H1 (cell line): Measurements from ENCODE around the gene CAMK2B. TPM values are rescaled to one million over a fixed set of nuclear protein-coding genes. Genes with fewer than 3 reads are reported as not detected.

ENCODE experiments used
- BACH1 ChIP-seq: IDR thresholded peaks from 2 replicates; pipeline ENCODE4 v1.6.1; 2012; ENCODE audit warnings: low read length, improper control_type of control experiment
- CHD2 ChIP-seq: IDR thresholded peaks from 2 replicates; pipeline ENCODE4 v1.6.1; 2012; ENCODE audit warnings: low read length, improper control_type of control experiment
- CHD7 ChIP-seq: fragments of 300-600 bp; sonication (generic); IDR thresholded peaks from 2 replicates; pipeline ENCODE4 v1.7.1; 2012; ENCODE audit warnings: low read length, moderate library complexity, mild to moderate bottlenecking, inconsistent platforms; ENCODE audit not compliant: insufficient replicate concordance
- EGR1 ChIP-seq: IDR thresholded peaks from 2 replicates; pipeline ENCODE4 v1.6.1; 2011; ENCODE audit warnings: low read depth, low read length, borderline replicate concordance
- GABPA ChIP-seq: IDR thresholded peaks from 2 replicates; pipeline ENCODE4 v1.6.1; 2011; ENCODE audit warnings: mild to moderate bottlenecking, low read length, moderate library complexity, borderline replicate concordance; ENCODE audit not compliant: insufficient read depth
- MAFK ChIP-seq: IDR thresholded peaks from 2 replicates; pipeline ENCODE4 v1.6.1; 2012; ENCODE audit warnings: low read depth, mild to moderate bottlenecking, improper control_type of control experiment, low read length
- POLR2A ChIP-seq, 2 experiments: IDR thresholded peaks; 1 replicate in 1 of 2; 2 replicates in 1 of 2; pipeline ENCODE4 v1.6.1; 2011; ENCODE audit warnings: low read depth in 2 of 2, low read length in 2 of 2, mild to moderate bottlenecking in 2 of 2; ENCODE audit errors: control extremely low read depth in 1 of 2
- RBBP5 ChIP-seq: IDR thresholded peaks from 2 replicates; pipeline ENCODE4 v1.7.1; 2012; ENCODE audit warnings: low read depth, mild to moderate bottlenecking, inconsistent platforms, low read length, moderate library complexity, borderline replicate concordance
- YY1 ChIP-seq: IDR thresholded peaks from 2 replicates; pipeline ENCODE4 v1.6.1; 2011; ENCODE audit warnings: low read depth, mild to moderate bottlenecking, low read length
- polyA plus RNA-seq, 7 experiments: library from polyadenylated mRNA; depleted of rRNA in 3 of 7; stranded (reverse) in 5 of 7; unstranded in 2 of 7; fragments of >200 nt in 5 of 7; fragments of 200-250 nt in 2 of 7; gene quantifications; 1 replicate in 5 of 7; 2 replicates in 1 of 7; 4 replicates in 1 of 7; pipeline versions ENCODE4 v1.2.1 to v1.2.3, GENCODE V29; 2011 to 2013; ENCODE audit warnings: missing spikeins in 2 of 7, mixed read lengths in 2 of 7
- total RNA-seq: library from RNA; stranded (reverse); fragmentation: NEBNext Ultra II Directional; extraction: Animal tissue kit (Norgen Biotek cat#: 25700); gene quantifications from 2 replicates; pipeline ENCODE4 v1.2.1, GENCODE V29; 2021
- TF ChIP-seq, protein P1 (sequence below): IDR thresholded peaks from 2 replicates; pipeline ENCODE4 v1.6.1; 2011; ENCODE audit warnings: low read length, improper control_type of control experiment

Gene CAMK2B
- total and polyA plus RNA-seq, 2 of the 8 experiments (the other 6 are each of a cell fraction or from before 2014, with no cell fraction given), result 0.05 to 0.15 TPM

- TF ChIP-seq CHD7 (no peak), CHD2 (no peak), GABPA (no peak; the same call in 1 of the 2 replicates), EGR1 (no peak), POLR2A (IDR thresholded peaks at IDR 0.05; ENCODE audit: control extremely low read depth in 1 of 2, low read depth in 2 of 2, low read length in 2 of 2) (no peak), RBBP5 (peak; percentile 72; the same call in 1 of the 2 replicates), BACH1 (no peak), MAFK (no peak), YY1 (no peak)
- TF ChIP-seq, protein P1, sequence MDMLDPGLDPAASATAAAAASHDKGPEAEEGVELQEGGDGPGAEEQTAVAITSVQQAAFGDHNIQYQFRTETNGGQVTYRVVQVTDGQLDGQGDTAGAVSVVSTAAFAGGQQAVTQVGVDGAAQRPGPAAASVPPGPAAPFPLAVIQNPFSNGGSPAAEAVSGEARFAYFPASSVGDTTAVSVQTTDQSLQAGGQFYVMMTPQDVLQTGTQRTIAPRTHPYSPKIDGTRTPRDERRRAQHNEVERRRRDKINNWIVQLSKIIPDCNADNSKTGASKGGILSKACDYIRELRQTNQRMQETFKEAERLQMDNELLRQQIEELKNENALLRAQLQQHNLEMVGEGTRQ, result no peak
Observed at GRCh38 chr7:44218418-44219201, 106.8 kb downstream of the CAMK2B start (continued).
